Epithelial cell of esophagus (primary cell): Measurements from ENCODE around the gene VAMP3.
A peak's percentile ranks its signal among the peaks of the same experiment; 100 is the strongest.

Experiments used
- DNase-seq: peaks from one replicate; pipeline ENCODE4 v3.0.0; 2010; ENCODE audit warnings: low read depth
- H3K4me3 ChIP-seq: 2 replicates; pipeline ENCODE4 v1.5.1; 2011; ENCODE audit warnings: mild to moderate bottlenecking, low read length, control low read depth
- CTCF ChIP-seq: IDR thresholded peaks from 2 replicates; pipeline ENCODE4 v1.5.1; 2011; ENCODE audit warnings: low read depth, mild to moderate bottlenecking, low read length, control low read depth, inconsistent platforms; ENCODE audit not compliant: insufficient read depth; ENCODE audit errors: missing control alignments

Gene VAMP3

GRCh38 chr1:7770997-7771822 lies at the start of gene VAMP3:
VAMP3 (plus strand) TSS chr1:7771296; CDS start chr1:7771384, 88 bp downstream.
- DNase-seq = peak; percentile 84
- no peak for TF ChIP-seq CTCF
- peak within 1 kb of the TSS; percentile 84 for H3K4me3 ChIP-seq

- no peak for TF ChIP-seq CTCF
- DNase-seq = no peak
- H3K4me3 ChIP-seq = no peak overlapping the region
Measured at GRCh38 chr1:7721940-7722669, 49.0 kb upstream of the VAMP3 start.

- H3K4me3 ChIP-seq = no peak overlapping the region
- no peak for TF ChIP-seq CTCF
- DNase-seq = no peak
Measured at GRCh38 chr1:7722670-7723012, 48.5 kb upstream of the VAMP3 start.

GRCh38 chr1:7726623-7727022 lies 44.5 kb upstream of the VAMP3 start:
- DNase-seq = peak; percentile 8
- no peak for TF ChIP-seq CTCF
- no peak overlapping the region for H3K4me3 ChIP-seq

GRCh38 chr1:7727809-7728471 lies 43.2 kb upstream of the VAMP3 start:
- no peak overlapping the region for H3K4me3 ChIP-seq
- no peak for TF ChIP-seq CTCF
- no peak for DNase-seq

- no peak for TF ChIP-seq CTCF
- no peak overlapping the region for H3K4me3 ChIP-seq
- DNase-seq = no peak
Measured at GRCh38 chr1:7729761-7730160, 41.3 kb upstream of the VAMP3 start.
